GM12891 (cell line): Measurements from ENCODE around the gene PLSCR2.
"Not testable (repeated sequence)": the region's sequence is repeated elsewhere in the genome, so short reads cannot be mapped to it uniquely, and the experiment has no call there.

ENCODE experiments used
- DNase-seq: peaks from one replicate; pipeline ENCODE4 v3.0.0; 2011; ENCODE audit warnings: low spot score; ENCODE audit not compliant: insufficient read length
- FAIRE-seq: peaks from 2 replicates; lab custom pipeline; 2011; peaks lifted over from hg19 to GRCh38; lab: Jason Lieb, UNC
- PAX5 ChIP-seq: IDR thresholded peaks from 2 replicates; pipeline ENCODE4 v1.6.1; 2011; ENCODE audit warnings: low read length, moderate library complexity, mild to moderate bottlenecking; ENCODE audit not compliant: insufficient read depth, severe bottlenecking
- POLR2A ChIP-seq: IDR thresholded peaks from 2 replicates; pipeline ENCODE4 v1.6.1; 2011; ENCODE audit warnings: low read depth, low read length, control low read depth
- POLR2AphosphoS5 ChIP-seq: IDR thresholded peaks from 2 replicates; pipeline ENCODE4 v1.6.1; 2011; ENCODE audit warnings: low read depth, low read length, control low read depth
- POU2F2 ChIP-seq: IDR thresholded peaks from 2 replicates; pipeline ENCODE4 v1.6.1; 2011; ENCODE audit warnings: low read depth, mild to moderate bottlenecking, control low read depth, low read length, moderate library complexity
- SPI1 ChIP-seq: IDR thresholded peaks from 2 replicates; pipeline ENCODE4 v1.6.1; 2011; ENCODE audit warnings: low read depth, low read length, control low read depth
- TAF1 ChIP-seq: IDR thresholded peaks from 2 replicates; pipeline ENCODE4 v1.6.1; 2011; ENCODE audit warnings: low read depth, low read length, control low read depth

Gene PLSCR2

GRCh38 chr3:146493221-146493620 lies 23.9 kb upstream of the PLSCR2 start:
- TF ChIP-seq POLR2AphosphoS5 (no peak), TAF1 (no peak), SPI1 (no peak), PAX5 (no peak), POLR2A (no peak), POU2F2 (no peak)
- no peak for FAIRE-seq
- no peak for DNase-seq

GRCh38 chr3:146491303-146491702 lies 21.9 kb upstream of the PLSCR2 start:
- no peak for FAIRE-seq
- no peak for TF ChIP-seq SPI1
- no peak for TF ChIP-seq TAF1
- no peak for TF ChIP-seq POLR2AphosphoS5
- no peak for TF ChIP-seq POLR2A
- TF ChIP-seq PAX5 = no peak
- TF ChIP-seq POU2F2 = no peak
- no peak for DNase-seq

- TF ChIP-seq POLR2AphosphoS5 (no peak), SPI1 (no peak), POLR2A (no peak), TAF1 (no peak), POU2F2 (no peak), PAX5 (no peak)
- FAIRE-seq (no peak), DNase-seq (no peak)
Measured at GRCh38 chr3:146485297-146485696, 15.9 kb upstream of the PLSCR2 start.

- FAIRE-seq (no peak), DNase-seq (no peak)
- TF ChIP-seq PAX5 (no peak), TAF1 (no peak), SPI1 (no peak)
Measured at GRCh38 chr3:146476094-146476740, 6.9 kb upstream of the PLSCR2 start.

- FAIRE-seq, DNase-seq: not testable (repeated sequence)
Measured at GRCh38 chr3:146474976-146475375, 5.6 kb upstream of the PLSCR2 start.

GRCh38 chr3:146473726-146474125 lies 4.4 kb upstream of the PLSCR2 start:
- no peak for FAIRE-seq
- TF ChIP-seq POLR2A = no peak
- TF ChIP-seq TAF1 = no peak
- TF ChIP-seq POLR2AphosphoS5 = no peak
- TF ChIP-seq PAX5 = no peak
- no peak for TF ChIP-seq POU2F2
- TF ChIP-seq SPI1 = no peak
- no peak for DNase-seq

- TF ChIP-seq POLR2A (no peak), TAF1 (no peak), POLR2AphosphoS5 (no peak), SPI1 (no peak)
- DNase-seq = no peak
- FAIRE-seq = no peak
Measured at GRCh38 chr3:146472611-146473010, 3.2 kb upstream of the PLSCR2 start.

- TF ChIP-seq SPI1 = no peak
- TF ChIP-seq PAX5 = no peak
- no peak for TF ChIP-seq POU2F2
- no peak for TF ChIP-seq POLR2AphosphoS5
- no peak for TF ChIP-seq POLR2A
- no peak for TF ChIP-seq TAF1
- FAIRE-seq (no peak), DNase-seq (no peak)
Measured at GRCh38 chr3:146471012-146471411, 1.7 kb upstream of the PLSCR2 start.

- TF ChIP-seq TAF1 = no peak
- TF ChIP-seq SPI1 = no peak
- no peak for TF ChIP-seq POLR2AphosphoS5
- no peak for TF ChIP-seq POLR2A
- TF ChIP-seq PAX5 = no peak
- TF ChIP-seq POU2F2 = no peak
- no peak for FAIRE-seq
- DNase-seq = no peak
Measured at GRCh38 chr3:146470425-146470990, 1.1 kb upstream of the PLSCR2 start.

- DNase-seq (no peak), FAIRE-seq (no peak)
- TF ChIP-seq SPI1 (no peak), POLR2AphosphoS5 (no peak)
Measured at GRCh38 chr3:146468671-146469149, 651 bp downstream of the PLSCR2 start.

GRCh38 chr3:146468234-146468633 lies 1.1 kb downstream of the PLSCR2 start:
- TF ChIP-seq POU2F2 (no peak), TAF1 (no peak), SPI1 (no peak), POLR2A (no peak), PAX5 (no peak), POLR2AphosphoS5 (no peak)
- FAIRE-seq = no peak
- DNase-seq = no peak
